GM19468 (cell line): ENCODE results near the gene COL7A1.

Experiments used
- ATAC-seq: cut with Tn5 transposase; IDR thresholded peaks from one replicate; pipeline ENCODE4 v1.9.1; 2021; ENCODE audit warnings: mild to moderate bottlenecking, moderate library complexity, moderate number of reproducible peaks; ENCODE audit not compliant: unreplicated experiment; ENCODE audit errors: extremely low read depth

Gene COL7A1

GRCh38 chr3:48514431-48515227 is 80.5 kb downstream of the COL7A1 start:
- ATAC-seq = no peak
